GM23338 (cell line): ENCODE measurements around the gene FUZ.

ENCODE experiments used
- CTCF ChIP-seq, 2 experiments: fragments of 200-600 bp in 1 of 2; sonication (generic) in 1 of 2; conservative IDR thresholded peaks; 2 replicates each; pipeline versions ENCODE4 v1.5.1 to v1.6.1; 2016 to 2017; ENCODE audit warnings: antibody characterized with exemption in 2 of 2, low read depth in 2 of 2, mild to moderate bottlenecking in 2 of 2, moderate library complexity in 1 of 2
- EZH2 ChIP-seq: fragments of 200-600 bp; sonication (generic); IDR thresholded peaks from one replicate; pipeline ENCODE4 v1.8.0; 2017; ENCODE audit warnings: antibody characterized with exemption, mild to moderate bottlenecking, low read depth; ENCODE audit not compliant: unreplicated experiment
- JUNB ChIP-seq: IDR thresholded peaks from one replicate; pipeline ENCODE4 v1.6.1; 2016; ENCODE audit warnings: antibody characterized with exemption; ENCODE audit not compliant: unreplicated experiment
- POLR2AphosphoS5 ChIP-seq: IDR thresholded peaks from 2 replicates; pipeline ENCODE4 v1.6.1; 2016; ENCODE audit warnings: antibody characterized with exemption, low read depth
- REST ChIP-seq: IDR thresholded peaks from one replicate; pipeline ENCODE4 v1.6.1; 2018; ENCODE audit warnings: antibody characterized with exemption; ENCODE audit not compliant: unreplicated experiment

GRCh38 chr19:49830766-49831165 is 17.7 kb upstream of the FUZ start:
- TF ChIP-seq EZH2: no peak
- TF ChIP-seq CTCF (conservative IDR thresholded peaks at IDR 0.05; ENCODE audit: low read depth in 2 of 2): no peak
- TF ChIP-seq POLR2AphosphoS5: no peak
- TF ChIP-seq REST: no peak
- TF ChIP-seq JUNB: no peak
